Caco-2 (cell line): ENCODE data around the gene TMEM145. TPM values are rescaled to one million over a fixed set of nuclear protein-coding genes. Genes with fewer than 3 reads are reported as not detected.

Experiments used
- BruUV-seq: library from RNA; stranded (reverse); fragments of 400-500 nt; replicated peaks from 2 replicates; lab custom pipeline; 2021; lab: Mats Ljungman, UMichigan
- CTCF ChIA-PET: fragments of 300-600 bp; sonication (Branson Sonifier 250); formaldehyde crosslinking; loops from one replicate; lab custom pipeline; 2022; ENCODE audit warnings: antibody characterized with exemption; lab: Charles Lee
- POLR2A ChIA-PET: fragments of 300-600 bp; sonication (Branson Sonifier 250); formaldehyde crosslinking; loops from one replicate; lab custom pipeline; 2022; ENCODE audit warnings: antibody characterized with exemption; lab: Charles Lee
- DNase-seq, 2 experiments: peaks; one replicate each; pipeline versions ENCODE4 v3.0.0 to v3.0.0-alpha.2; 2020 to 2022
- H3K27me3 ChIP-seq: replicated peaks from 2 replicates; pipeline ENCODE4 v1.6.0; 2011; ENCODE audit warnings: low read length; ENCODE audit not compliant: control insufficient read depth, insufficient read depth
- H3K36me3 ChIP-seq: 2 replicates; pipeline ENCODE4 v1.5.1; 2011; ENCODE audit warnings: low read length; ENCODE audit not compliant: control insufficient read depth, insufficient read depth
- H3K4me1 ChIP-seq: fragments of 250-450 bp; sonication (Bioruptor Pico); 2 replicates; pipeline ENCODE4 v1.5.1; 2020; ENCODE audit warnings: mild to moderate bottlenecking
- H3K4me3 ChIP-seq: 2 replicates; pipeline ENCODE4 v1.5.1; 2011; ENCODE audit warnings: low read depth, mild to moderate bottlenecking, control low read depth, low read length
- H3K9me3 ChIP-seq: fragments of 250-450 bp; sonication (Bioruptor Pico); 2 replicates; pipeline ENCODE4 v1.5.1; 2020; ENCODE audit warnings: mild to moderate bottlenecking, moderate library complexity
- H3K27ac Mint-ChIP-seq: one replicate; pipeline ENCODE4 v1.8.0; 2022; ENCODE audit warnings: mixed read lengths; ENCODE audit not compliant: unreplicated experiment
- H3K27me3 Mint-ChIP-seq: one replicate; pipeline ENCODE4 v1.8.0; 2022; ENCODE audit warnings: mixed read lengths; ENCODE audit not compliant: insufficient read depth, unreplicated experiment
- H3K36me3 Mint-ChIP-seq: one replicate; pipeline ENCODE4 v1.8.0; 2022; ENCODE audit warnings: mild to moderate bottlenecking, mixed read lengths; ENCODE audit not compliant: insufficient read depth, unreplicated experiment
- H3K4me1 Mint-ChIP-seq: one replicate; pipeline ENCODE4 v1.8.0; 2022; ENCODE audit warnings: low read depth, mixed read lengths; ENCODE audit not compliant: unreplicated experiment
- H3K4me3 Mint-ChIP-seq: one replicate; pipeline ENCODE4 v1.8.0; 2022; ENCODE audit warnings: mild to moderate bottlenecking, moderate library complexity, mixed read lengths; ENCODE audit not compliant: unreplicated experiment
- H3K9me3 Mint-ChIP-seq: one replicate; pipeline ENCODE4 v1.8.0; 2022; ENCODE audit warnings: mixed read lengths; ENCODE audit not compliant: unreplicated experiment
- CTCF ChIP-seq, 2 experiments: fragments of 200-600 bp in 1 of 2; IDR thresholded peaks; 1 replicate in 1 of 2; 2 replicates in 1 of 2; pipeline versions ENCODE4 v1.5.1 to v1.8.0; 2011 to 2022; ENCODE audit warnings: antibody characterized with exemption in 1 of 2, control low read depth in 1 of 2, inconsistent platforms in 1 of 2, low read depth in 1 of 2, low read length in 1 of 2, mild to moderate bottlenecking in 1 of 2, moderate library complexity in 1 of 2; ENCODE audit not compliant: insufficient read depth in 1 of 2, severe bottlenecking in 1 of 2, unreplicated experiment in 1 of 2
- intact Hi-C: fragments of 100-400 bp; cut with micrococcal nuclease; formaldehyde crosslinking; loops from one replicate; pipeline ENCODE4 v1.10.0; 2022; ENCODE audit not compliant: unreplicated experiment
- total RNA-seq: library from RNA; stranded (reverse); gene quantifications from 2 replicates; pipeline ENCODE4 v1.2.3, GENCODE V29; 2022

The TMEM145 gene
- total RNA-seq, 1 experiment from 2014 or later: 2.2 TPM

- ChIA-PET CTCF (interaction anchor here (0.6 kb wide), 1 partner anchor 213 kb away, joined by 4 read pairs; no protein-coding TSS in a partner anchor), POLR2A (no interaction called here)
- peaks cover 5% of the 10 kb centered on the region for H3K27me3 Mint-ChIP-seq
- Histone ChIP-seq H3K4me3 (no peak overlapping the region), H3K9me3 (no peaks in the 10 kb centered on the region), H3K36me3 (no peaks in the 10 kb centered on the region), H3K4me1 (0 out of 2 replicates have a peak, but pooled peaks cover 5% of the 10 kb centered on the region), H3K27me3 (no peaks in the 10 kb centered on the region)
- H3K9me3 Mint-ChIP-seq: peaks cover 17% of the 10 kb centered on the region
- BruUV-seq: no TSS peak
- DNase-seq: no peak
- no peak overlapping the region for H3K4me3 Mint-ChIP-seq
- H3K36me3 Mint-ChIP-seq: no peaks in the 10 kb centered on the region
- intact Hi-C loops: no loop called here
- no peak overlapping the region for H3K27ac Mint-ChIP-seq
- TF ChIP-seq CTCF (IDR thresholded peaks at IDR 0.05; ENCODE audit: insufficient read depth in 1 of 2, low read depth in 1 of 2, low read length in 1 of 2, severe bottlenecking in 1 of 2, unreplicated experiment in 1 of 2): no peak
- H3K4me1 Mint-ChIP-seq: no peaks in the 10 kb centered on the region
Measured at GRCh38 chr19:42309686-42310085, 3.4 kb upstream of the TMEM145 start.

- Mint-ChIP-seq H3K27ac (no peak overlapping the region), H3K4me1 (no peaks in the 10 kb centered on the region), H3K4me3 (peak overlapping the region; percentile 66), H3K36me3 (no peaks in the 10 kb centered on the region), H3K9me3 (peaks cover 16% of the 10 kb centered on the region), H3K27me3 (peaks cover 8% of the 10 kb centered on the region)
- DNase-seq: no peak
- H3K36me3 ChIP-seq: no peaks in the 10 kb centered on the region
- H3K27me3 ChIP-seq: no peaks in the 10 kb centered on the region
- H3K4me3 ChIP-seq: no peak overlapping the region
- no TSS peak for BruUV-seq
- H3K4me1 ChIP-seq: 0 out of 2 replicates have a peak, but pooled peaks cover 5% of the 10 kb centered on the region
- TF ChIP-seq CTCF (IDR thresholded peaks at IDR 0.05; ENCODE audit: insufficient read depth in 1 of 2, low read depth in 1 of 2, low read length in 1 of 2, severe bottlenecking in 1 of 2, unreplicated experiment in 1 of 2): peak in 1 of 2 experiments; percentile 19
- CTCF ChIA-PET: interaction anchor here (0.5 kb wide), 1 partner anchor 135 kb away, joined by 3 read pairs; no protein-coding TSS in a partner anchor
- intact Hi-C loops: no loop called here
- no peaks in the 10 kb centered on the region for H3K9me3 ChIP-seq
- POLR2A ChIA-PET: no interaction called here
Measured at GRCh38 chr19:42311657-42312056, 1.5 kb upstream of the TMEM145 start.

- H3K9me3 ChIP-seq: no peaks in the 10 kb centered on the region
- intact Hi-C loops: no loop called here
- POLR2A ChIA-PET: no interaction called here
- H3K4me1 Mint-ChIP-seq: no peaks in the 10 kb centered on the region
- BruUV-seq: no TSS peak
- no peaks in the 10 kb centered on the region for H3K36me3 ChIP-seq
- no peak overlapping the region for H3K27ac Mint-ChIP-seq
- no peak for TF ChIP-seq CTCF (IDR thresholded peaks at IDR 0.05; ENCODE audit: insufficient read depth in 1 of 2, low read depth in 1 of 2, low read length in 1 of 2, severe bottlenecking in 1 of 2, unreplicated experiment in 1 of 2)
- peak overlapping the region; percentile 66 for H3K4me3 Mint-ChIP-seq
- no peaks in the 10 kb centered on the region for H3K36me3 Mint-ChIP-seq
- peaks cover 11% of the 10 kb centered on the region for H3K27me3 Mint-ChIP-seq
- no peak overlapping the region for H3K4me3 ChIP-seq
- DNase-seq: no peak
- 0 out of 2 replicates have a peak, but pooled peaks cover 5% of the 10 kb centered on the region for H3K4me1 ChIP-seq
- H3K27me3 ChIP-seq: no peaks in the 10 kb centered on the region
- H3K9me3 Mint-ChIP-seq: peaks cover 11% of the 10 kb centered on the region
- CTCF ChIA-PET: no interaction called here
Measured at GRCh38 chr19:42312370-42312769, 739 bp upstream of the TMEM145 start.
